ENCODE results near the gene HS3ST6. TPM values are rescaled to one million over a fixed set of nuclear protein-coding genes. Genes with fewer than 3 reads are reported as not detected.
A peak's percentile ranks its signal among the peaks of the same experiment; 100 is the strongest.

Gene HS3ST6
- total and polyA plus RNA-seq, 2 of the 13 experiments (the other 11 are each of a cell fraction or from before 2014, with no cell fraction given): not detected

GRCh38 chr16:1933097-1933661, 15.0 kb upstream of the HS3ST6 start (continued):
- TF ChIP-seq ATF4 (CRISPR knock-in tag; IDR thresholded peaks at IDR 0.05): no peak
- TF ChIP-seq, protein P1, sequence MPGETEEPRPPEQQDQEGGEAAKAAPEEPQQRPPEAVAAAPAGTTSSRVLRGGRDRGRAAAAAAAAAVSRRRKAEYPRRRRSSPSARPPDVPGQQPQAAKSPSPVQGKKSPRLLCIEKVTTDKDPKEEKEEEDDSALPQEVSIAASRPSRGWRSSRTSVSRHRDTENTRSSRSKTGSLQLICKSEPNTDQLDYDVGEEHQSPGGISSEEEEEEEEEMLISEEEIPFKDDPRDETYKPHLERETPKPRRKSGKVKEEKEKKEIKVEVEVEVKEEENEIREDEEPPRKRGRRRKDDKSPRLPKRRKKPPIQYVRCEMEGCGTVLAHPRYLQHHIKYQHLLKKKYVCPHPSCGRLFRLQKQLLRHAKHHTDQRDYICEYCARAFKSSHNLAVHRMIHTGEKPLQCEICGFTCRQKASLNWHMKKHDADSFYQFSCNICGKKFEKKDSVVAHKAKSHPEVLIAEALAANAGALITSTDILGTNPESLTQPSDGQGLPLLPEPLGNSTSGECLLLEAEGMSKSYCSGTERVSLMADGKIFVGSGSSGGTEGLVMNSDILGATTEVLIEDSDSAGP (CRISPR knock-in tag; IDR thresholded peaks at IDR 0.05; ENCODE audit: borderline replicate concordance): no peak
- TF ChIP-seq ZNF589 (CRISPR knock-in tag; conservative IDR thresholded peaks at IDR 0.05): peak; percentile 39; the same call in 1 of the 2 replicates
- TF ChIP-seq ZBTB39 (CRISPR knock-in tag; IDR thresholded peaks at IDR 0.05): no peak
- peak; percentile 75 for TF ChIP-seq ZNF687 (CRISPR knock-in tag; IDR thresholded peaks at IDR 0.05)
- TF ChIP-seq TEAD3 (CRISPR knock-in tag; optimal IDR thresholded peaks at IDR 0.05; ENCODE audit: borderline replicate concordance): peak; percentile 35
- TF ChIP-seq, protein P2, sequence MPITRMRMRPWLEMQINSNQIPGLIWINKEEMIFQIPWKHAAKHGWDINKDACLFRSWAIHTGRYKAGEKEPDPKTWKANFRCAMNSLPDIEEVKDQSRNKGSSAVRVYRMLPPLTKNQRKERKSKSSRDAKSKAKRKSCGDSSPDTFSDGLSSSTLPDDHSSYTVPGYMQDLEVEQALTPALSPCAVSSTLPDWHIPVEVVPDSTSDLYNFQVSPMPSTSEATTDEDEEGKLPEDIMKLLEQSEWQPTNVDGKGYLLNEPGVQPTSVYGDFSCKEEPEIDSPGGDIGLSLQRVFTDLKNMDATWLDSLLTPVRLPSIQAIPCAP (CRISPR knock-in tag; IDR thresholded peaks at IDR 0.05; ENCODE audit: low read depth): no peak
- TF ChIP-seq NONO (IDR thresholded peaks at IDR 0.05): no peak
- TF ChIP-seq NONO (CRISPR knock-in tag; conservative IDR thresholded peaks at IDR 0.05): 0 out of 2 replicates have a peak, but pooled peaks have one; percentile 24
- TF ChIP-seq, protein P3, sequence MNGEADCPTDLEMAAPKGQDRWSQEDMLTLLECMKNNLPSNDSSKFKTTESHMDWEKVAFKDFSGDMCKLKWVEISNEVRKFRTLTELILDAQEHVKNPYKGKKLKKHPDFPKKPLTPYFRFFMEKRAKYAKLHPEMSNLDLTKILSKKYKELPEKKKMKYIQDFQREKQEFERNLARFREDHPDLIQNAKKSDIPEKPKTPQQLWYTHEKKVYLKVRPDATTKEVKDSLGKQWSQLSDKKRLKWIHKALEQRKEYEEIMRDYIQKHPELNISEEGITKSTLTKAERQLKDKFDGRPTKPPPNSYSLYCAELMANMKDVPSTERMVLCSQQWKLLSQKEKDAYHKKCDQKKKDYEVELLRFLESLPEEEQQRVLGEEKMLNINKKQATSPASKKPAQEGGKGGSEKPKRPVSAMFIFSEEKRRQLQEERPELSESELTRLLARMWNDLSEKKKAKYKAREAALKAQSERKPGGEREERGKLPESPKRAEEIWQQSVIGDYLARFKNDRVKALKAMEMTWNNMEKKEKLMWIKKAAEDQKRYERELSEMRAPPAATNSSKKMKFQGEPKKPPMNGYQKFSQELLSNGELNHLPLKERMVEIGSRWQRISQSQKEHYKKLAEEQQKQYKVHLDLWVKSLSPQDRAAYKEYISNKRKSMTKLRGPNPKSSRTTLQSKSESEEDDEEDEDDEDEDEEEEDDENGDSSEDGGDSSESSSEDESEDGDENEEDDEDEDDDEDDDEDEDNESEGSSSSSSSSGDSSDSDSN (CRISPR knock-in tag; IDR thresholded peaks at IDR 0.05): 0 out of 2 replicates have a peak, but pooled peaks have one; percentile 21
- TF ChIP-seq KAT8 (CRISPR knock-in tag; IDR thresholded peaks at IDR 0.05): peak; percentile 22; the same call in 1 of the 2 replicates
- peak; percentile 47; the same call in 1 of the 2 replicates for TF ChIP-seq ZFX (CRISPR knock-in tag; IDR thresholded peaks at IDR 0.05; ENCODE audit: low read depth)
- TF ChIP-seq MTA1 (CRISPR knock-in tag; IDR thresholded peaks at IDR 0.05; ENCODE audit: borderline replicate concordance): 0 out of 2 replicates have a peak, but pooled peaks have one; percentile 60
- no peak for TF ChIP-seq XBP1 (CRISPR knock-in tag; IDR thresholded peaks at IDR 0.05)
